ENCODE data around the gene CLIC4. TPM values are rescaled to one million over a fixed set of nuclear protein-coding genes. Genes with fewer than 3 reads are reported as not detected.

The CLIC4 gene
- total RNA-seq, 1 experiment from 2014 or later: 230 TPM

GRCh38 chr1:24884751-24885150, 139.5 kb downstream of the CLIC4 start:
- Histone ChIP-seq H2BK120ac (ENCODE audit: low read depth, low read length, poor library complexity, severe bottlenecking) (no peak overlapping the region), H2BK5ac (ENCODE audit: insufficient read length, low read length) (no peak overlapping the region), H2AFZ (ENCODE audit: low read length) (no peak overlapping the region), H3K27me3 (ENCODE audit: insufficient read depth, low read length) (no peaks in the 10 kb centered on the region), H2BK12ac (ENCODE audit: insufficient read length, low read depth, low read length) (no peak overlapping the region), H3K4ac (ENCODE audit: low read depth, low read length) (no peak overlapping the region), H3T11ph (ENCODE audit: low read length) (no peak overlapping the region), H2AK5ac (ENCODE audit: insufficient read length, low read length) (no peak overlapping the region), H3K9ac (ENCODE audit: extremely low read depth, insufficient read length, low read length) (no peak overlapping the region), H3K79me2 (ENCODE audit: insufficient read depth, low read length) (no peaks in the 10 kb centered on the region), H3K79me1 (ENCODE audit: insufficient read depth, low read depth, low read length, poor library complexity, severe bottlenecking) (no peaks in the 10 kb centered on the region), H2BK15ac (ENCODE audit: low read depth, low read length) (no peak overlapping the region), H4K91ac (ENCODE audit: insufficient read length, low read depth, low read length) (no peak overlapping the region), H3K23ac (ENCODE audit: insufficient read length, low read depth, low read length) (no peak overlapping the region), H3K4me2 (ENCODE audit: insufficient read depth, insufficient read length, low read length) (no peak overlapping the region), H4K20me1 (ENCODE audit: control insufficient read depth, insufficient read depth, insufficient read length) (no peaks in the 10 kb centered on the region), H3K14ac (ENCODE audit: insufficient read depth, low read length) (no peak overlapping the region), H3K56ac (ENCODE audit: insufficient read length, low read depth, low read length) (no peak overlapping the region), H3K23me2 (ENCODE audit: insufficient read length, low read depth, low read length, poor library complexity, severe bottlenecking) (no peaks in the 10 kb centered on the region), H4K8ac (replicated peaks; ENCODE audit: insufficient read length, low read depth, low read length) (no peak overlapping the region), H3K9me3 (ENCODE audit: control insufficient read depth, low read depth, low read length) (no peaks in the 10 kb centered on the region), H2BK20ac (ENCODE audit: low read depth, low read length, poor library complexity, severe bottlenecking) (no peak overlapping the region), H3K4me1 (ENCODE audit: insufficient read depth, low read length) (no peaks in the 10 kb centered on the region), H4K5ac (ENCODE audit: insufficient read length, low read depth, low read length) (no peak overlapping the region), H3K18ac (ENCODE audit: insufficient read length, low read depth, low read length) (no peak overlapping the region), H3K27ac (ENCODE audit: insufficient read length, low read depth, low read length) (no peak overlapping the region)
- H3K4me1 Mint-ChIP-seq: no peaks in the 10 kb centered on the region
- DNase-seq: no peak
- H3K27me3 Mint-ChIP-seq (ENCODE audit: low read depth): peaks cover 15% of the 10 kb centered on the region
- peaks cover 2 to 7% of the 10 kb centered on the region in 2 experiments; a peak in 3 of 5 replicates for H3K9me3 Mint-ChIP-seq
- H3K27ac Mint-ChIP-seq: no peak overlapping the region
- no peak for TF ChIP-seq CTCF (conservative IDR thresholded peaks at IDR 0.05)
- no peak overlapping the region for H3K4me3 Mint-ChIP-seq
- no peaks in the 10 kb centered on the region; a peak in 1 of 7 replicates for H3K36me3 Mint-ChIP-seq (ENCODE audit: insufficient read depth in 1 of 3, low read depth in 3 of 3)

Measured in H9 (cell line).